ENCODE measurements around the gene CNTD1. TPM values are rescaled to one million over a fixed set of nuclear protein-coding genes. Genes with fewer than 3 reads are reported as not detected.

Gene CNTD1
- total RNA-seq, 2 donors from 2014 or later = 1.4 to 7.7 TPM

GRCh38 chr17:42841975-42842685 lies 43.5 kb downstream of the CNTD1 start:
- no peaks in the 10 kb centered on the region for H3K27me3 ChIP-seq (replicated peaks; ENCODE audit: insufficient read depth)
- no peaks in the 10 kb centered on the region for H3K9me3 ChIP-seq
- WGBS = 80% methylated on average over 11 of the region's 11 CpGs
- H3K27ac ChIP-seq = no peak overlapping the region
- DNase-seq (ENCODE audit: low spot score) = no peak
- H3K4me3 ChIP-seq = no peak overlapping the region
- no peaks in the 10 kb centered on the region for H3K4me1 ChIP-seq (replicated peaks)
- H3K36me3 ChIP-seq = peaks cover 1 to 23% of the 10 kb centered on the region in 2 donors
- intact Hi-C loops (cut with DNase I) = loop anchor here (2.0 kb wide), 1 partner anchor 95 kb away; no protein-coding TSS in a partner anchor
- TF ChIP-seq POLR2A (IDR thresholded peaks at IDR 0.05) = no peak
- no peak for TF ChIP-seq CTCF (IDR thresholded peaks at IDR 0.05)
- TF ChIP-seq POLR2AphosphoS5 (IDR thresholded peaks at IDR 0.05) = no peak

DNA sequence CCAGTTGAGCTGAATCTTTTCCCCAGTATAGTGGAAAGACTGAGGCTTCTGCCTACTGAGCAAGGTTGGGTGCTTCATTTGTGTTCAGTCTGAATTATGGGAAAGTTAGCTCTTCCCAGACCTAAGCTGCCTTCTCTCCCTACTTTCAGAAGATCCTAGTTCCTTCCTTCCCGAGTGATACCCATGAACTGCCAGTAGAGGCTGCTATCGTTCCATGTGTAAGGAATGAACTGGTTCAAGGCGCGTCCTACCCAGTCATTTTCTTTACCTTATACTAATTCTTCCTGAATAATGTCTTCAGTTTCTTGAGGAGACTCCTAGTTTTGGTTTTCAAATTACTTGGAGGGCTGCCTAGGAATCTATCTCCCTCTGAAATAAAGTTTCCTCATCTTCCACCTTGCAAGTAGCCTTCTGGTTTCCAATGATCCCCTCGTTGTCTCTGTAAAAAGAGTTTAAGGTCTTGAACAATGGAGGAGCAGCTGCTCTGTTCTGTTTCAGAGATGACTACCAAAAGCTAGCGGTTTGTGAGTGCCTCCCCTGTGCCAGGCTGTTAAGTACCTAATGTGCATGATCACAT lies 44.8 kb downstream of the CNTD1 start:
- peak; percentile 57 for TF ChIP-seq POLR2AphosphoS5 (IDR thresholded peaks at IDR 0.05)
- TF ChIP-seq CTCF (IDR thresholded peaks at IDR 0.05) = peak; percentile 62 to 96 (median 86)
- no peak for TF ChIP-seq POLR2A (IDR thresholded peaks at IDR 0.05)
- intact Hi-C loops (cut with DNase I) = loop anchor here (2.0 kb wide), 1 partner anchor 93 kb away; no protein-coding TSS in a partner anchor

DNA sequence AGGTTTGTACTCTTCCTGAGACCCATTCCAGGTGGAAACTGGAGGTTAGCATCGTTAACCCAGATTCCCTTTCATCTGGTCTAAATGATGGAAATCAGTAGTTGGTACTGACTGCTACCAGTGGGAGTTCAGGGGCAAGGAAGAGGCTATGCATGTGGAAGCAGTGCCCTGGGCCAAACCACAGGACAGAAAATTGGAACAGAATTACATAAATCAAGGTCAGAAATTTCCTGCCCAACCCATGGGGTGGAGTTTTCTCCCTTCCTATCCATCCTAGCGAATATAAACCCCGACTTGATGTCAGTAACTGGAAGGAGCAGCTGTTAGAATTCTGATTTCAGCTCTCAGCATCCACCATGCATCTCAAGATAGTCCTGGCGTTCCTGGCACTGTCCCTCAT lies 45.6 kb downstream of the CNTD1 start, which contains the start of gene AOC2:
AOC2 (plus strand) TSS at position 310 of the 400 bp plus-strand sequence; CDS start at position 357, 47 bp downstream.
- DNase-seq (ENCODE audit: low spot score) = no peak
- Histone ChIP-seq H3K9me3 (no peaks in the 10 kb centered on the region), H3K4me3 (no peak within 1 kb of the TSS), H3K4me1 (replicated peaks) (no peaks in the 10 kb centered on the region), H3K36me3 (peaks cover 0 to 5% of the 10 kb centered on the region in 2 donors), H3K27ac (no peak within 1 kb of the TSS), H3K27me3 (replicated peaks; ENCODE audit: insufficient read depth) (no peaks in the 10 kb centered on the region)
- intact Hi-C loops (cut with DNase I) = no loop called here
- TF ChIP-seq POLR2AphosphoS5 (IDR thresholded peaks at IDR 0.05) = no peak
- TF ChIP-seq CTCF (IDR thresholded peaks at IDR 0.05) = no peak
- no peak for TF ChIP-seq POLR2A (IDR thresholded peaks at IDR 0.05)
- WGBS = 76% methylated on average over 4 of the region's 4 CpGs

More for the DNA sequence above, 44.8 kb downstream of the CNTD1 start:
- no peaks in the 10 kb centered on the region for H3K27me3 ChIP-seq (replicated peaks; ENCODE audit: insufficient read depth)
- WGBS = 27% methylated on average over 6 of the region's 6 CpGs
- no peaks in the 10 kb centered on the region for H3K4me1 ChIP-seq (replicated peaks)
- DNase-seq (ENCODE audit: low spot score) = peak; percentile 33
- H3K4me3 ChIP-seq = no peak overlapping the region
- H3K9me3 ChIP-seq = no peaks in the 10 kb centered on the region
- peaks cover 0 to 14% of the 10 kb centered on the region in 2 donors for H3K36me3 ChIP-seq
- H3K27ac ChIP-seq = no peak overlapping the region

GRCh38 chr17:42844761-42845555 lies 46.3 kb downstream of the CNTD1 start:
- Histone ChIP-seq H3K4me1 (replicated peaks) (no peaks in the 10 kb centered on the region), H3K36me3 (no peaks in the 10 kb centered on the region), H3K4me3 (no peak overlapping the region), H3K9me3 (no peaks in the 10 kb centered on the region), H3K27me3 (replicated peaks; ENCODE audit: insufficient read depth) (no peaks in the 10 kb centered on the region), H3K27ac (no peak overlapping the region)
- WGBS = 88% methylated on average over 23 of the region's 24 CpGs
- no peak for DNase-seq (ENCODE audit: low spot score)
- intact Hi-C loops (cut with DNase I) = loop anchor here (5.0 kb wide), 1 partner anchor 152 kb away; the partner anchor contains the start of gene RPL27
- TF ChIP-seq POLR2A (IDR thresholded peaks at IDR 0.05) (no peak), POLR2AphosphoS5 (IDR thresholded peaks at IDR 0.05) (no peak), CTCF (IDR thresholded peaks at IDR 0.05) (no peak)

Measured in prostate gland (tissue), 2 donors.